Aorta (tissue), 5 donors: ENCODE results near the gene TRANK1. TPM values are rescaled to one million over a fixed set of nuclear protein-coding genes. Genes with fewer than 3 reads are reported as not detected.
A peak's percentile ranks its signal among the peaks of the same experiment; 100 is the strongest.

Experiments
- ATAC-seq: fragments of 200-7000 bp; cut with Tn5 transposase; one replicate; pipeline ENCODE4 v1.9.1; 2022; ENCODE audit warnings: moderate library complexity; ENCODE audit not compliant: low FRiP score
- DNase-seq, 2 donors: peaks; one replicate each; pipeline ENCODE4 v3.0.0-alpha.2; 2020
- H3K27ac ChIP-seq, 2 donors: one replicate each; pipeline ENCODE4 v1.5.1; 2013; ENCODE audit warnings: low read length in 2 of 2, mild to moderate bottlenecking in 2 of 2, moderate library complexity in 2 of 2, control low read depth in 1 of 2, inconsistent platforms in 1 of 2, low read depth in 1 of 2
- H3K27me3 ChIP-seq, 2 donors: one replicate each; pipeline ENCODE4 v1.6.1; 2013; ENCODE audit warnings: control low read depth in 1 of 2, low read length in 1 of 2, mild to moderate bottlenecking in 1 of 2, moderate library complexity in 1 of 2; ENCODE audit not compliant: insufficient read depth in 2 of 2, control insufficient read depth in 1 of 2
- H3K36me3 ChIP-seq, 2 donors: one replicate each; pipeline ENCODE4 v1.6.1; 2013; ENCODE audit warnings: control low read depth in 1 of 2, low read length in 1 of 2, mild to moderate bottlenecking in 1 of 2; ENCODE audit not compliant: insufficient read depth in 2 of 2, control insufficient read depth in 1 of 2
- H3K4me1 ChIP-seq, 2 donors: one replicate each; pipeline ENCODE4 v1.6.1; 2013; ENCODE audit warnings: low read length in 2 of 2, control low read depth in 1 of 2, mild to moderate bottlenecking in 1 of 2, moderate library complexity in 1 of 2; ENCODE audit not compliant: insufficient read depth in 2 of 2, control insufficient read depth in 1 of 2
- H3K4me3 ChIP-seq, 2 donors: one replicate each; pipeline ENCODE4 v1.5.1; 2013; ENCODE audit warnings: low read length in 2 of 2, control low read depth in 1 of 2, mild to moderate bottlenecking in 1 of 2
- H3K9me3 ChIP-seq: one replicate; pipeline ENCODE4 v1.6.1; 2013; ENCODE audit warnings: mild to moderate bottlenecking, low read length; ENCODE audit not compliant: control insufficient read depth
- WGBS, 2 donors: extraction: QIAGEN DNeasy Blood & Tissue Kit; methylation state at CpG; one replicate each; pipeline ENCODE4 v1.1.7; 2013; 5-methylcytosine and 5-hydroxymethylcytosine counted together
- intact Hi-C, 2 donors: fragments of 100-400 bp; cut with DNase I; formaldehyde crosslinking; loops; one replicate each; pipeline versions ENCODE4 v1.14.2 to v1.15.0; 2022
- polyA plus RNA-seq, 2 donors: library from polyadenylated mRNA; stranded (reverse); fragments of 200-250 nt; gene quantifications; one replicate each; pipeline ENCODE4 v1.2.3, GENCODE V29; 2013
- total RNA-seq, 2 donors: library from RNA; stranded (reverse); fragmentation: NEBNext Ultra II Directional; extraction: Animal tissue kit (Norgen Biotek cat#: 25700); gene quantifications; one replicate each; pipeline ENCODE4 v1.2.1, GENCODE V29; 2021
- donor health status: healthy with polysubstance abuse.
- donor health status: Bipolar disorder and iron deficiency.
- donor health status: DM: no; HTN: no; CAD: no.
- donor health status: DM: no; HTN: no; CAD: no.
- donor health status: DM: yes; HTN: yes; CAD: no.

The TRANK1 gene
- total and polyA plus RNA-seq, 4 donors: 5.0 to 47.1 (median 32.9) TPM

- no peak for ATAC-seq
- Histone ChIP-seq H3K27me3 (no peaks in the 10 kb centered on the region), H3K36me3 (no peaks in the 10 kb centered on the region), H3K9me3 (no peaks in the 10 kb centered on the region), H3K27ac (no peak overlapping the region), H3K4me1 (peaks cover 3 to 6% of the 10 kb centered on the region in 2 donors), H3K4me3 (no peak overlapping the region)
- 79% methylated on average over 28 of the region's 28 CpGs for WGBS, 2 donors
- DNase-seq: no peak
- intact Hi-C loops: no loop called here
These were observed 603 bp upstream of the TRANK1 start for GRCh38 chr3:36945333-36945980.

- Histone ChIP-seq H3K36me3 (no peaks in the 10 kb centered on the region), H3K27me3 (no peaks in the 10 kb centered on the region), H3K9me3 (no peaks in the 10 kb centered on the region), H3K4me1 (peaks cover 3 to 7% of the 10 kb centered on the region in 2 donors), H3K4me3 (peak overlapping the region; percentile 57 to 61), H3K27ac (peak overlapping the region in 1 of 2 donors; percentile 4)
- peak; percentile 86 for ATAC-seq
- WGBS, 2 donors: 0 to 1% methylated on average over 52 to 56 of the region's 56 CpGs
- intact Hi-C loops: no loop called here
- DNase-seq: peak; percentile 79 to 90
These were observed 728 bp downstream of the TRANK1 start for GRCh38 chr3:36944012-36944640.

- intact Hi-C loops: no loop called here
- DNase-seq: no peak
- WGBS, 2 donors: 24 to 27% methylated on average over 10 of the region's 10 CpGs
- Histone ChIP-seq H3K27ac (no peak overlapping the region), H3K27me3 (no peaks in the 10 kb centered on the region), H3K4me1 (peaks cover 3 to 7% of the 10 kb centered on the region in 2 donors), H3K36me3 (no peaks in the 10 kb centered on the region), H3K9me3 (no peaks in the 10 kb centered on the region), H3K4me3 (peak overlapping the region; percentile 57 to 61)
- ATAC-seq: no peak
These were observed 1.3 kb downstream of the TRANK1 start for GRCh38 chr3:36943601-36944000.

GRCh38 chr3:36942638-36943248 lies 2.1 kb downstream of the TRANK1 start:
- Histone ChIP-seq H3K9me3 (no peaks in the 10 kb centered on the region), H3K4me3 (no peak overlapping the region), H3K4me1 (peaks cover 3 to 7% of the 10 kb centered on the region in 2 donors), H3K27me3 (no peaks in the 10 kb centered on the region), H3K36me3 (no peaks in the 10 kb centered on the region), H3K27ac (no peak overlapping the region)
- intact Hi-C loops: no loop called here
- no peak for ATAC-seq
- 95 to 97% methylated on average over 21 of the region's 21 CpGs for WGBS, 2 donors
- no peak for DNase-seq

- Histone ChIP-seq H3K36me3 (no peaks in the 10 kb centered on the region), H3K27me3 (no peaks in the 10 kb centered on the region), H3K4me3 (no peak overlapping the region), H3K4me1 (peaks cover 3 to 7% of the 10 kb centered on the region in 2 donors), H3K27ac (no peak overlapping the region), H3K9me3 (no peaks in the 10 kb centered on the region)
- 3 to 7% methylated on average over 3 of the region's 3 CpGs for WGBS, 2 donors
- no peak for ATAC-seq
- DNase-seq: no peak
- intact Hi-C loops: no loop called here
These were observed 3.2 kb downstream of the TRANK1 start for GRCh38 chr3:36941658-36942057.

GRCh38 chr3:36941162-36941561 lies 3.7 kb downstream of the TRANK1 start:
- DNase-seq: no peak
- 14 to 29% methylated on average over 2 of the region's 2 CpGs for WGBS, 2 donors
- Histone ChIP-seq H3K36me3 (no peaks in the 10 kb centered on the region), H3K4me1 (peaks cover 3 to 7% of the 10 kb centered on the region in 2 donors), H3K27ac (no peak overlapping the region), H3K4me3 (no peak overlapping the region), H3K9me3 (no peaks in the 10 kb centered on the region), H3K27me3 (no peaks in the 10 kb centered on the region)
- intact Hi-C loops: no loop called here
- ATAC-seq: no peak

- 84 to 95% methylated on average over 1 of the region's 1 CpG for WGBS, 2 donors
These were observed 7.4 kb downstream of the TRANK1 start for GRCh38 chr3:36937492-36937891.

GRCh38 chr3:36933540-36934296 lies 11.1 kb downstream of the TRANK1 start:
- DNase-seq (no peak), ATAC-seq (peak; percentile 50)
- peak overlapping the region in 1 of 2 donors; percentile 56 for H3K27ac ChIP-seq
- H3K4me1 ChIP-seq: no peaks in the 10 kb centered on the region
- no peaks in the 10 kb centered on the region for H3K9me3 ChIP-seq
- no peaks in the 10 kb centered on the region for H3K36me3 ChIP-seq
- H3K27me3 ChIP-seq: no peaks in the 10 kb centered on the region
- H3K4me3 ChIP-seq: no peak overlapping the region
- intact Hi-C loops: no loop called here

More at GRCh38 chr3:36937492-36937891, 7.4 kb downstream of the TRANK1 start:
- Histone ChIP-seq H3K27ac (no peak overlapping the region), H3K36me3 (no peaks in the 10 kb centered on the region), H3K27me3 (no peaks in the 10 kb centered on the region), H3K4me1 (peaks cover 3 to 7% of the 10 kb centered on the region in 2 donors), H3K4me3 (no peak overlapping the region), H3K9me3 (no peaks in the 10 kb centered on the region)
- intact Hi-C loops: no loop called here
- DNase-seq: no peak
- ATAC-seq: no peak
